Transverse colon (tissue), 4 donors: ENCODE measurements around the gene ZNF821. TPM values are rescaled to one million over a fixed set of nuclear protein-coding genes. Genes with fewer than 3 reads are reported as not detected.

Experiments
- DNase-seq: peaks from one replicate; pipeline ENCODE4 v3.0.0-alpha.2; 2019
- H3K27ac ChIP-seq, 4 donors: fragments of 200-600 bp; sonication (generic); 2 replicates each; pipeline ENCODE4 v1.5.1; 2016 to 2018; ENCODE audit warnings: inconsistent platforms in 4 of 4
- H3K27me3 ChIP-seq: fragments of 200-600 bp; sonication (generic); 2 replicates; pipeline ENCODE4 v1.5.1; 2017; ENCODE audit warnings: inconsistent platforms
- H3K36me3 ChIP-seq, 4 donors: fragments of 200-600 bp; sonication (generic); 2 replicates each; pipeline ENCODE4 v1.5.1; 2017 to 2019; ENCODE audit warnings: inconsistent platforms in 4 of 4
- H3K4me1 ChIP-seq, 4 donors: fragments of 200-600 bp; sonication (generic); 2 replicates each; pipeline ENCODE4 v1.5.1; 2017 to 2020; ENCODE audit warnings: inconsistent platforms in 4 of 4
- H3K4me3 ChIP-seq, 4 donors: fragments of 200-600 bp; sonication (generic); 1 replicate in 1 of 4; 2 replicates in 3 of 4; pipeline versions ENCODE4 v1.5.1 to v1.6.1; 2017 to 2019; ENCODE audit warnings: inconsistent platforms in 4 of 4
- H3K9me3 ChIP-seq, 2 donors: fragments of 200-600 bp; sonication (generic); 2 replicates each; pipeline ENCODE4 v1.5.1; 2017 to 2019; ENCODE audit warnings: inconsistent platforms in 2 of 2
- EP300 ChIP-seq: sonication (generic); formaldehyde crosslinking; IDR thresholded peaks from one replicate; pipeline ENCODE4 v1.6.1; 2017; ENCODE audit warnings: antibody characterized with exemption, low read depth
- POLR2A ChIP-seq: fragments of 450-650 bp; IDR thresholded peaks from one replicate; pipeline ENCODE4 v1.6.1; 2016; ENCODE audit warnings: antibody characterized with exemption, mild to moderate bottlenecking, moderate library complexity
- POLR2AphosphoS5 ChIP-seq, 3 donors: sonication (generic); formaldehyde crosslinking; IDR thresholded peaks; one replicate each; pipeline ENCODE4 v1.6.1; 2016; ENCODE audit warnings: antibody characterized with exemption in 3 of 3
- WGBS, 2 donors: methylation state at CpG; one replicate each; pipeline ENCODE4 v1.1.5; 2018; ENCODE audit warnings: low coverage in 1 of 2; 5-methylcytosine and 5-hydroxymethylcytosine counted together
- in situ Hi-C, 4 donors: fragments of 200-750 bp; cut with MboI; loops; one replicate each; pipeline versions ENCODE4 v1.15.0 to v1.15.1; 2017; ENCODE audit warnings: low sequenced_read_pairs in 3 of 4, low pct_ligation_motif_present in 1 of 4, low pct_unique_long_range_greater_than_20kb in 1 of 4
- intact Hi-C: fragments of 100-400 bp; cut with DNase I; formaldehyde crosslinking; loops from one replicate; pipeline ENCODE4 v1.15.1; 2023; ENCODE audit warnings: low total_unique reads
- total RNA-seq, 4 donors: library from RNA; depleted of rRNA; stranded (reverse); fragments of >200 nt; gene quantifications; one replicate each; pipeline ENCODE4 v1.1.0, GENCODE V29; 2016
- TF ChIP-seq, protein P1 (sequence below), 5 experiments: fragments of 200-600 bp in 3 of 5; fragments of 450-650 bp in 2 of 5; sonication (generic) in 3 of 5; IDR thresholded peaks; 1 replicate in 2 of 5; 2 replicates in 3 of 5; pipeline ENCODE4 v1.5.1; 2016 to 2017; ENCODE audit warnings: antibody characterized with exemption in 5 of 5, inconsistent platforms in 3 of 5, mild to moderate bottlenecking in 2 of 5, moderate library complexity in 1 of 5

Gene ZNF821
- total RNA-seq, 4 donors from 2014 or later, result 9.4 to 31.6 (median 13.6) TPM

DNA sequence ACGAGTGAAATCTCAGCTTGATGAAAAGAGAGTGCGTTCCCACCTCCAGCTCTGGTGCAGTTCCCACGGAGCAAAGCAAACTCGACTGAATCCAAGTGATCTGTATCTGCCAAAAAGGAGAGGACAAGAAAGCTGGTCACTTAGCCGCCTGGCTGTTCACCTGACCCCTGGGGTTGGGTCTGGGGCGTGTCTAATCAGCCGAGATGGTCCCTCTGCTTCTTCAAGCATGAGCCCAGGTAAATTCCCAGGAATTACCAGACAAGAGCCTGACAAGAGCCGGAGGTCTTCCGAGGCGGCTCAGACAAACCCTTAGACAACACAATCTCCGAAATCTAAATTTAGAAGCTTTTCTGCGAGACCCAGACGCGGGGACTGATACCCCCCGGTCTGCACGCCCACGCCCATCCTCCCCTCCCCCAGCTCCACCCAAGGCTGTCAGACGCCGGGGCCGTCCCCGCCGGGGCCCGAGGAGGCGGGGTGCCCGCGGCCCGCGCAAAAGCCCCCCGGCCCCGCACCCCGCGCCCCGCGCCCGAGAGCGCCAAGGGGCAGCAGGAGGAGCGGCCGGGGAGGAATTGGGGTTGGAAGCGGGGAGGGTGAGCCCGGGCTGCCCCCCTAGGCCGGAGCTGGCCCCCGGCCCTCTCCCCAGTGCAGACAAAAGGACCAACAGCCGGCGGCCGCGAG is 674 bp downstream of the ZNF821 start:
- WGBS, 2 donors, result 1% methylated on average over 30 of the region's 46 CpGs; no CpG with 5 or more reads in 1 of the 2 donors
- intact Hi-C loops (loop anchor here (5.0 kb wide), 1 partner anchor 79 kb away; no protein-coding TSS in a partner anchor), in situ Hi-C loops (loop anchor here in 1 of 4 donors (10.0 kb wide), 1 partner anchor 79 kb away; the partner anchor contains the start of gene AP1G1)
- H3K36me3 ChIP-seq, result no peaks in the 10 kb centered on the region
- H3K4me1 ChIP-seq, result peaks cover 0 to 35% (median 11%) of the 10 kb centered on the region in 4 donors
- TF ChIP-seq, protein P1, sequence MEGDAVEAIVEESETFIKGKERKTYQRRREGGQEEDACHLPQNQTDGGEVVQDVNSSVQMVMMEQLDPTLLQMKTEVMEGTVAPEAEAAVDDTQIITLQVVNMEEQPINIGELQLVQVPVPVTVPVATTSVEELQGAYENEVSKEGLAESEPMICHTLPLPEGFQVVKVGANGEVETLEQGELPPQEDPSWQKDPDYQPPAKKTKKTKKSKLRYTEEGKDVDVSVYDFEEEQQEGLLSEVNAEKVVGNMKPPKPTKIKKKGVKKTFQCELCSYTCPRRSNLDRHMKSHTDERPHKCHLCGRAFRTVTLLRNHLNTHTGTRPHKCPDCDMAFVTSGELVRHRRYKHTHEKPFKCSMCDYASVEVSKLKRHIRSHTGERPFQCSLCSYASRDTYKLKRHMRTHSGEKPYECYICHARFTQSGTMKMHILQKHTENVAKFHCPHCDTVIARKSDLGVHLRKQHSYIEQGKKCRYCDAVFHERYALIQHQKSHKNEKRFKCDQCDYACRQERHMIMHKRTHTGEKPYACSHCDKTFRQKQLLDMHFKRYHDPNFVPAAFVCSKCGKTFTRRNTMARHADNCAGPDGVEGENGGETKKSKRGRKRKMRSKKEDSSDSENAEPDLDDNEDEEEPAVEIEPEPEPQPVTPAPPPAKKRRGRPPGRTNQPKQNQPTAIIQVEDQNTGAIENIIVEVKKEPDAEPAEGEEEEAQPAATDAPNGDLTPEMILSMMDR (IDR thresholded peaks at IDR 0.05), result peak in 1 of 5 experiments; percentile 39
- no peak for TF ChIP-seq POLR2A
- DNase-seq, result peak; percentile 61
- peak overlapping the region; percentile 89 to 98 (median 94) for H3K4me3 ChIP-seq
- peak overlapping the region; percentile 92 to 95 (median 93) for H3K27ac ChIP-seq
- H3K9me3 ChIP-seq, result no peaks in the 10 kb centered on the region
- H3K27me3 ChIP-seq, result no peaks in the 10 kb centered on the region

DNA sequence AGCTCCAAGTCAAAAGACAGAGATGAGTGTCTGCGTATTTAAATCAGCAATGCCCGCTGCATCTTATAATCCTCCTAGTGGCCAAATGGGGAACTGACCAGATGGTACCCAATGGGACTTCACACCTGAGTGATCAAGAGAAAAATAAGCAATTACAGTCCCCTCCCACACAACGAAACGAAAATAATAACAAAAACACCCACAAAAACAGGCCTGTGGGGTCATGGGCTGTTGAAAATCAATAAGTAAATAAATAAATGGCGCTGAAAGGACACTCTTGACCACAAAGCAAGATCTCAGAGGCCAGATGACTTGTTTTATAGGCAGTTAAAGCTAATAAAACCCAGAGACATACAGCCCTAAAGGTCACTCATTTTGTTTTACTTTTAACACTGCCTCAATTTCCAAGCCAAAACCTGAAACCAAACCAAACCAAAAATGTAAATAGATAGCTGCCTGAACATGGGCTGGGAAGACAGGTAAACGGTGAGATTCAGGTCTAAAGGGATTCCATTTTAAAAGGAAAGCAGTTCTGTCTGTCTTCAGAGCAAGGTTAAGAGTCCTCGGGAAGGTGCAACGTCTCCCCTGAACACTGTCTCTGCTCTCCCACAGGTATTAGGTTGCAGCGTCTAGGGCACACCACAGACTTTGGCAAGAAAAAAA is 1.3 kb downstream of the ZNF821 start:
- Histone ChIP-seq H3K4me3 (peak overlapping the region in 3 of 4 donors; percentile 89 to 98 (median 97)), H3K27me3 (no peaks in the 10 kb centered on the region), H3K9me3 (no peaks in the 10 kb centered on the region), H3K27ac (peak overlapping the region; percentile 92 to 95 (median 93)), H3K36me3 (no peaks in the 10 kb centered on the region), H3K4me1 (peaks cover 0 to 35% (median 11%) of the 10 kb centered on the region in 4 donors)
- DNase-seq, result peak; percentile 82
- 2 to 4% methylated on average over 6 to 9 of the region's 9 CpGs for WGBS, 2 donors
- TF ChIP-seq EP300, result no peak
- TF ChIP-seq, protein P1 (IDR thresholded peaks at IDR 0.05), result peak; percentile 95 to 97 (median 96)
- no peak for TF ChIP-seq POLR2AphosphoS5 (IDR thresholded peaks at IDR 0.05)
- no peak for TF ChIP-seq POLR2A
- in situ Hi-C loops, result loop anchor here in 1 of 4 donors (10.0 kb wide), 1 partner anchor 78 kb away; the partner anchor contains the start of gene AP1G1
- intact Hi-C loops, result loop anchor here (5.0 kb wide), 1 partner anchor 80 kb away; no protein-coding TSS in a partner anchor

DNA sequence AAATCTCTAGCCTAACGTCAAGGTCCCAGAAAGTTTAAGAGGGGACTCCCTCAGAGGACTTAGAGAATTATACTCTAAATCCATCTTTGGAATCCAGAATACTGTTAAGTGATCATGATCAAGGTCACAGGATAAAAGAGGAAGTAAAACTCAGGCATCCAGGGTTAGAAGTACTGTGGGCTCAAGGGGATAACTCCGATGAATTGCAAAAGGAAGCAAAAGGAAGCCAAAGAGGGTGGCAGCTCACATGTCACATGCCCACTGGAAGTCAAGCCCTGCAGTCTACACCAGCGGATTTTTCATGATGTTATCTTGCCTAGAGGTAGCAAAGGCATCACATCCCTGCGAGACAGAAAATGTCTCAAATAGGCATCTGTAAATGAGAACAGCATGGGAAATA is 3.8 kb downstream of the ZNF821 start:
- intact Hi-C loops (loop anchor here (5.0 kb wide), 1 partner anchor 82 kb away; no protein-coding TSS in a partner anchor), in situ Hi-C loops (loop anchor here in 1 of 4 donors (10.0 kb wide), 1 partner anchor 75 kb away; the partner anchor contains the start of gene AP1G1)
- no peak overlapping the region for H3K4me3 ChIP-seq
- no peak overlapping the region for H3K27ac ChIP-seq
- TF ChIP-seq POLR2A (no peak), POLR2AphosphoS5 (IDR thresholded peaks at IDR 0.05) (no peak), EP300 (no peak)
- TF ChIP-seq, protein P1 (IDR thresholded peaks at IDR 0.05), result no peak
- no peaks in the 10 kb centered on the region for H3K36me3 ChIP-seq
- 79 to 81% methylated on average over 3 to 4 of the region's 4 CpGs for WGBS, 2 donors
- DNase-seq, result no peak
- H3K4me1 ChIP-seq, result peaks cover 0 to 35% (median 11%) of the 10 kb centered on the region in 4 donors
- H3K9me3 ChIP-seq, result no peaks in the 10 kb centered on the region
- no peaks in the 10 kb centered on the region for H3K27me3 ChIP-seq

DNA sequence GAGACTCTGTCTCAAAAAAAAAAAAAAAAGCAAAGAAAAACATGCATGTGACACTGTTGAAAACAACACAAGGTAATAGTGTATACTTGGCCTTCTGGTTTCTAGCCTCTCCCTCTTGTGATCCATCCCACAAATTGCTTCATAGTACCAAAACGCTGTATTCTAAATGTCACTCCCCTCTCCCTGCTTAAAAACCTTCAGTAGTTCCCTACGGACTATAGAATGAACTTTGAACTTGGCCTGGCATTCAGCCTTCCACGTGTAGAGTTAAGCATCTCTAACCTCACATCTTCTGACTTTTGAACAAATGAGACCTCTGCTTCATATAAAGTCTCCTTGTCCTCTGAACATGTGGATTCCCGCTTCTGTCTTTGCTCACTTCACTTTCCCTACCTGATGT is 5.1 kb downstream of the ZNF821 start:
- Histone ChIP-seq H3K27me3 (no peaks in the 10 kb centered on the region), H3K36me3 (peaks cover 0 to 5% (median 0%) of the 10 kb centered on the region in 4 donors), H3K27ac (no peak overlapping the region), H3K9me3 (no peaks in the 10 kb centered on the region), H3K4me1 (peaks cover 0 to 27% (median 11%) of the 10 kb centered on the region in 4 donors), H3K4me3 (no peak overlapping the region)
- TF ChIP-seq POLR2AphosphoS5 (IDR thresholded peaks at IDR 0.05) (no peak), POLR2A (no peak), EP300 (no peak)
- TF ChIP-seq, protein P1 (IDR thresholded peaks at IDR 0.05), result no peak
- in situ Hi-C loops, result no loop called here
- intact Hi-C loops, result no loop called here
- 44 to 57% methylated on average over 3 to 4 of the region's 4 CpGs for WGBS, 2 donors
- DNase-seq, result no peak
